Tibial nerve (tissue), 4 donors: ENCODE measurements around the gene RAD51D. TPM values are rescaled to one million over a fixed set of nuclear protein-coding genes. Genes with fewer than 3 reads are reported as not detected.

ENCODE experiments used
- DNase-seq, 2 donors: peaks; one replicate each; pipeline ENCODE4 v3.0.0-alpha.2; 2019; ENCODE audit warnings: low spot score in 2 of 2
- H3K27ac ChIP-seq, 4 donors: fragments of 200-600 bp; sonication (generic) in 3 of 4; one replicate each; pipeline ENCODE4 v1.5.1; 2017 to 2019; ENCODE audit warnings: mild to moderate bottlenecking in 1 of 4
- H3K27me3 ChIP-seq, 2 donors: fragments of 200-600 bp; sonication (generic) in 1 of 2; one replicate each; pipeline versions ENCODE4 v1.5.1 to v1.6.0; 2017 to 2019
- H3K36me3 ChIP-seq, 3 donors: fragments of 200-600 bp; sonication (generic); one replicate each; pipeline ENCODE4 v1.5.1; 2018 to 2019
- H3K4me1 ChIP-seq, 4 donors: fragments of 200-600 bp; sonication (generic) in 3 of 4; one replicate each; pipeline ENCODE4 v1.5.1; 2017 to 2019
- H3K4me3 ChIP-seq, 4 donors: fragments of 200-600 bp; sonication (generic) in 3 of 4; one replicate each; pipeline ENCODE4 v1.5.1; 2017 to 2019; ENCODE audit warnings: mild to moderate bottlenecking in 1 of 4, moderate library complexity in 1 of 4
- H3K9me3 ChIP-seq, 4 donors: fragments of 200-600 bp; sonication (generic) in 3 of 4; one replicate each; pipeline ENCODE4 v1.5.1; 2017 to 2019
- CTCF ChIP-seq, 5 experiments: fragments of 200-600 bp in 3 of 5; fragments of 450-650 bp in 2 of 5; sonication (generic) in 3 of 5; IDR thresholded peaks; one replicate each; pipeline ENCODE4 v1.5.1; 2016 to 2019; ENCODE audit warnings: antibody characterized with exemption in 5 of 5, mild to moderate bottlenecking in 3 of 5, moderate library complexity in 2 of 5
- EP300 ChIP-seq, 2 donors: sonication (generic); formaldehyde crosslinking; IDR thresholded peaks; one replicate each; pipeline ENCODE4 v1.6.1; 2017; ENCODE audit warnings: antibody characterized with exemption in 2 of 2, mild to moderate bottlenecking in 1 of 2
- POLR2A ChIP-seq, 2 donors: fragments of 450-650 bp; IDR thresholded peaks; one replicate each; pipeline ENCODE4 v1.6.1; 2017; ENCODE audit warnings: antibody characterized with exemption in 2 of 2, mild to moderate bottlenecking in 2 of 2, moderate library complexity in 2 of 2
- WGBS, 2 donors: methylation state at CpG; one replicate each; pipeline ENCODE4 v1.1.5; 2018; 5-methylcytosine and 5-hydroxymethylcytosine counted together
- total RNA-seq, 4 donors: library from RNA; depleted of rRNA; stranded (reverse); fragments of >200 nt; gene quantifications; one replicate each; pipeline ENCODE4 v1.1.0, GENCODE V29; 2016

RAD51D gene
- total RNA-seq, 4 donors from 2014 or later = 7.5 to 19.8 (median 11.9) TPM

GRCh38 chr17:35082073-35082657 lies 37.5 kb downstream of the RAD51D start:
- no peaks in the 10 kb centered on the region for H3K27me3 ChIP-seq
- no peak for TF ChIP-seq POLR2A (IDR thresholded peaks at IDR 0.05)
- no peak for TF ChIP-seq CTCF (IDR thresholded peaks at IDR 0.05)
- no peak for TF ChIP-seq EP300 (IDR thresholded peaks at IDR 0.05)
- H3K4me3 ChIP-seq = no peak overlapping the region
- H3K27ac ChIP-seq = peak overlapping the region in 1 of 4 donors; percentile 5
- WGBS, 2 donors = 57 to 62% methylated on average over 3 of the region's 3 CpGs
- no peak for DNase-seq
- no peaks in the 10 kb centered on the region for H3K9me3 ChIP-seq
- no peaks in the 10 kb centered on the region for H3K36me3 ChIP-seq
- peaks cover 0 to 16% (median 8%) of the 10 kb centered on the region in 4 donors for H3K4me1 ChIP-seq

DNA sequence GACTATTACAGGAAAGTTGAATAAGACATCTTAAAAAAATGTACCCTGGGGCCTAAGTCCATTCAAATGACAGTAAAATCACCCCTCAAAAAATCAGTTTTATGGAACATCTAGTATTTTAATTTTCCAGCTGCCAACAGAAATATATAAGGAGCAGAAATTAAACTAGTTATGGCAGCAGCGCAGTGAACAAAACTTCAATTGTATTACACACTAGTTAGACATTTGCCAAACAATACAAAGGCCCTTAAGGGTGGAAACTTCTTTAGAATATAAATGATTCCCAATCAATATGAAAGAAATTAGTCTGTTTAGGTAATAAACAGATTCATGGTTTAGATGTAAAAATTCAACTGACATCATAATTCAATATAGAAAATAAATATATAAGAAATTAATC lies 38.0 kb downstream of the RAD51D start:
- Histone ChIP-seq H3K4me3 (no peak overlapping the region), H3K27me3 (no peaks in the 10 kb centered on the region), H3K27ac (peak overlapping the region in 1 of 4 donors; percentile 5), H3K36me3 (no peaks in the 10 kb centered on the region), H3K9me3 (no peaks in the 10 kb centered on the region), H3K4me1 (peaks cover 0 to 12% (median 6%) of the 10 kb centered on the region in 4 donors)
- no peak for DNase-seq
- 44 to 70% methylated on average over 1 of the region's 1 CpG for WGBS, 2 donors
- no peak for TF ChIP-seq EP300 (IDR thresholded peaks at IDR 0.05)
- no peak for TF ChIP-seq POLR2A (IDR thresholded peaks at IDR 0.05)
- no peak for TF ChIP-seq CTCF (IDR thresholded peaks at IDR 0.05)

- TF ChIP-seq EP300 (IDR thresholded peaks at IDR 0.05) = no peak
- no peak for TF ChIP-seq POLR2A (IDR thresholded peaks at IDR 0.05)
- no peak for TF ChIP-seq CTCF (IDR thresholded peaks at IDR 0.05)
- H3K4me1 ChIP-seq = peaks cover 0 to 15% (median 5%) of the 10 kb centered on the region in 4 donors
- WGBS, 2 donors = 51 to 59% methylated on average over 1 of the region's 1 CpG
These were observed 39.1 kb downstream of the RAD51D start for GRCh38 chr17:35080536-35080935.

GRCh38 chr17:35079547-35080423 lies 39.9 kb downstream of the RAD51D start:
- 96 to 97% methylated on average over 1 of the region's 1 CpG for WGBS, 2 donors
- Histone ChIP-seq H3K27me3 (no peaks in the 10 kb centered on the region), H3K4me3 (no peak overlapping the region), H3K9me3 (no peaks in the 10 kb centered on the region), H3K4me1 (peaks cover 0 to 19% (median 9%) of the 10 kb centered on the region in 4 donors), H3K36me3 (no peaks in the 10 kb centered on the region), H3K27ac (no peak overlapping the region)
- no peak for DNase-seq
- TF ChIP-seq EP300 (IDR thresholded peaks at IDR 0.05) = no peak
- no peak for TF ChIP-seq CTCF (IDR thresholded peaks at IDR 0.05)
- no peak for TF ChIP-seq POLR2A (IDR thresholded peaks at IDR 0.05)

More at GRCh38 chr17:35080536-35080935, 39.1 kb downstream of the RAD51D start:
- no peaks in the 10 kb centered on the region for H3K27me3 ChIP-seq
- H3K36me3 ChIP-seq = no peaks in the 10 kb centered on the region
- no peak for DNase-seq
- no peak overlapping the region for H3K27ac ChIP-seq
- H3K4me3 ChIP-seq = no peak overlapping the region
- no peaks in the 10 kb centered on the region for H3K9me3 ChIP-seq

- TF ChIP-seq POLR2A (IDR thresholded peaks at IDR 0.05) = no peak
- no peak for TF ChIP-seq CTCF (IDR thresholded peaks at IDR 0.05)
- no peak for TF ChIP-seq EP300 (IDR thresholded peaks at IDR 0.05)
- whole genome bisulfite sequencing, 2 donors = 88 to 96% methylated on average over 1 of the region's 1 CpG
These were observed 42.8 kb downstream of the RAD51D start for GRCh38 chr17:35076874-35077273.

More at GRCh38 chr17:35076874-35077273, 42.8 kb downstream of the RAD51D start:
- H3K27ac ChIP-seq = no peak overlapping the region
- no peaks in the 10 kb centered on the region for H3K36me3 ChIP-seq
- peaks cover 0 to 34% (median 19%) of the 10 kb centered on the region in 4 donors for H3K4me1 ChIP-seq
- no peak overlapping the region for H3K4me3 ChIP-seq
- DNase-seq = no peak
- H3K27me3 ChIP-seq = no peaks in the 10 kb centered on the region
- H3K9me3 ChIP-seq = no peaks in the 10 kb centered on the region
